IMR-90 (cell line): ENCODE measurements around the gene HNRNPLL. TPM values are rescaled to one million over a fixed set of nuclear protein-coding genes. Genes with fewer than 3 reads are reported as not detected.

Experiments
- ATAC-seq: fragments of 200-7000 bp; cut with Tn5 transposase; 2 replicates; pipeline ENCODE4 v1.9.1; 2020; ENCODE audit warnings: low read depth, mild to moderate bottlenecking, moderate library complexity
- BruUV-seq: library from RNA; stranded (reverse); fragments of 400-500 nt; replicated peaks from 2 replicates; lab custom pipeline; 2021; lab: Mats Ljungman, UMichigan
- CTCF ChIA-PET: fragments of 300-600 bp; formaldehyde crosslinking; extraction: SDS; loops from one replicate; lab custom pipeline; 2021; ENCODE audit warnings: antibody characterized with exemption; lab: Yijun Ruan, JAX
- POLR2A ChIA-PET: fragments of 300-600 bp; sonication (Branson Sonifier 250); formaldehyde crosslinking; loops from one replicate; lab custom pipeline; 2022; ENCODE audit warnings: antibody characterized with exemption; ENCODE audit not compliant: unreplicated experiment; lab: Charles Lee
- DNase-seq: peaks from one replicate; pipeline ENCODE4 v3.0.0; 2013
- H2AFZ ChIP-seq: replicated peaks from 2 replicates; pipeline ENCODE3; 2013; ENCODE audit warnings: low read length, mild to moderate bottlenecking; ENCODE audit not compliant: poor library complexity
- H2AK5ac ChIP-seq: 2 replicates; pipeline ENCODE4 v1.6.1; 2013; ENCODE audit warnings: low read depth, low read length, inconsistent platforms
- H2AK9ac ChIP-seq: replicated peaks from 2 replicates; pipeline ENCODE3; 2013; ENCODE audit warnings: mild to moderate bottlenecking, low read depth, low read length, moderate library complexity; ENCODE audit not compliant: poor library complexity
- H2BK120ac ChIP-seq: 2 replicates; pipeline ENCODE4 v1.6.1; 2013; ENCODE audit warnings: low read depth, low read length, inconsistent platforms
- H2BK15ac ChIP-seq: 3 replicates; pipeline ENCODE4 v1.6.1; 2013; ENCODE audit warnings: low read depth, low read length, inconsistent platforms
- H2BK20ac ChIP-seq: 2 replicates; pipeline ENCODE4 v1.6.1; 2013; ENCODE audit warnings: low read depth, mild to moderate bottlenecking, inconsistent platforms, low read length, moderate library complexity
- H2BK5ac ChIP-seq: 2 replicates; pipeline ENCODE4 v1.6.1; 2013; ENCODE audit warnings: mild to moderate bottlenecking, low read depth, low read length, inconsistent platforms; ENCODE audit not compliant: poor library complexity, severe bottlenecking
- H3K14ac ChIP-seq: replicated peaks from 2 replicates; pipeline ENCODE4 v1.6.1; 2013; ENCODE audit warnings: low read depth, low read length, inconsistent platforms
- H3K18ac ChIP-seq: 2 replicates; pipeline ENCODE4 v1.6.1; 2013; ENCODE audit warnings: low read depth, low read length, control low read depth
- H3K23ac ChIP-seq: 2 replicates; pipeline ENCODE4 v1.6.1; 2013; ENCODE audit warnings: low read depth, low read length, inconsistent platforms
- H3K27ac ChIP-seq: 2 replicates; pipeline ENCODE4 v1.5.1; 2013; ENCODE audit warnings: mild to moderate bottlenecking, control low read depth, low read length; ENCODE audit not compliant: insufficient read depth
- H3K27me3 ChIP-seq: 2 replicates; pipeline ENCODE4 v1.6.1; 2013; ENCODE audit warnings: low read length; ENCODE audit not compliant: control insufficient read depth, insufficient read depth
- H3K36me3 ChIP-seq: 2 replicates; pipeline ENCODE4 v1.6.1; 2013; ENCODE audit warnings: low read length, mixed read lengths; ENCODE audit not compliant: control insufficient read depth, insufficient read depth
- H3K4ac ChIP-seq: 2 replicates; pipeline ENCODE4 v1.6.1; 2013; ENCODE audit warnings: low read depth, low read length, inconsistent platforms
- H3K4me1 ChIP-seq: 2 replicates; pipeline ENCODE4 v1.6.1; 2013; ENCODE audit warnings: low read length, mixed read lengths; ENCODE audit not compliant: control insufficient read depth, insufficient read depth
- H3K4me2 ChIP-seq: 2 replicates; pipeline ENCODE4 v1.6.1; 2013; ENCODE audit warnings: low read depth, mild to moderate bottlenecking, control low read depth, low read length, moderate library complexity
- H3K4me3 ChIP-seq: 2 replicates; pipeline ENCODE4 v1.5.1; 2013; ENCODE audit warnings: low read depth, mild to moderate bottlenecking, control low read depth, low read length, moderate library complexity; ENCODE audit not compliant: insufficient read depth
- H3K56ac ChIP-seq: 2 replicates; pipeline ENCODE4 v1.6.1; 2013; ENCODE audit warnings: low read length, inconsistent platforms; ENCODE audit not compliant: insufficient read depth; ENCODE audit errors: extremely low read depth
- H3K79me1 ChIP-seq, 2 experiments: 2 replicates each; pipeline ENCODE4 v1.6.1; 2013; ENCODE audit warnings: low read length in 2 of 2, inconsistent platforms in 1 of 2, low read depth in 1 of 2
- H3K9ac ChIP-seq: 2 replicates; pipeline ENCODE4 v1.6.1; 2013; ENCODE audit warnings: low read depth, low read length, control low read depth
- H3K9me1 ChIP-seq: 2 replicates; pipeline ENCODE4 v1.6.1; 2013; ENCODE audit warnings: low read length, inconsistent platforms; ENCODE audit not compliant: insufficient read depth
- H3K9me3 ChIP-seq: 2 replicates; pipeline ENCODE4 v1.6.1; 2013; ENCODE audit warnings: low read length; ENCODE audit not compliant: control insufficient read depth, insufficient read depth
- H4K20me1 ChIP-seq: 2 replicates; pipeline ENCODE4 v1.6.1; 2013; ENCODE audit warnings: low read length, inconsistent platforms; ENCODE audit not compliant: insufficient read depth
- H4K5ac ChIP-seq: 2 replicates; pipeline ENCODE4 v1.6.1; 2013; ENCODE audit warnings: mild to moderate bottlenecking, low read depth, low read length, control low read depth
- H4K8ac ChIP-seq, 2 experiments: 2 replicates each; pipeline ENCODE4 v1.6.1; 2013; ENCODE audit warnings: low read depth in 2 of 2, low read length in 2 of 2, control low read depth in 1 of 2, inconsistent platforms in 1 of 2
- H4K91ac ChIP-seq: 2 replicates; pipeline ENCODE4 v1.6.1; 2013; ENCODE audit warnings: low read depth, low read length, inconsistent platforms; ENCODE audit not compliant: insufficient read depth
- BHLHE40 ChIP-seq: fragments of 150-350 bp; IDR thresholded peaks from 2 replicates; pipeline ENCODE4 v1.6.1; 2016; ENCODE audit warnings: mild to moderate bottlenecking, low read depth, low read length
- CEBPB ChIP-seq: IDR thresholded peaks from 2 replicates; pipeline ENCODE4 v1.6.1; 2012; ENCODE audit warnings: low read depth, low read length, improper control_type of control experiment
- CHD1 ChIP-seq: IDR thresholded peaks from 2 replicates; pipeline ENCODE4 v1.6.1; 2012; ENCODE audit warnings: low read depth, low read length, improper control_type of control experiment
- FOS ChIP-seq: fragments of 150-350 bp; IDR thresholded peaks from 2 replicates; pipeline ENCODE4 v1.6.1; 2016; ENCODE audit warnings: low read depth, low read length
- MAFK ChIP-seq: IDR thresholded peaks from 2 replicates; pipeline ENCODE4 v1.6.1; 2012; ENCODE audit warnings: low read depth, low read length, improper control_type of control experiment
- MXI1 ChIP-seq: IDR thresholded peaks from 2 replicates; pipeline ENCODE4 v1.6.1; 2012; ENCODE audit warnings: low read depth, mild to moderate bottlenecking, low read length, moderate library complexity, borderline replicate concordance
- POLR2A ChIP-seq: IDR thresholded peaks from 2 replicates; pipeline ENCODE4 v1.6.1; 2012; ENCODE audit warnings: mild to moderate bottlenecking, low read depth, low read length
- RAD21 ChIP-seq: IDR thresholded peaks from 2 replicates; pipeline ENCODE4 v1.6.1; 2012; ENCODE audit warnings: low read length, improper control_type of control experiment
- RCOR1 ChIP-seq: IDR thresholded peaks from 2 replicates; pipeline ENCODE4 v1.6.1; 2012; ENCODE audit warnings: mild to moderate bottlenecking, low read length, improper control_type of control experiment; ENCODE audit not compliant: insufficient replicate concordance
- RFX5 ChIP-seq: IDR thresholded peaks from 2 replicates; pipeline ENCODE4 v1.8.0; 2012; ENCODE audit warnings: low read depth, mild to moderate bottlenecking, low read length, moderate library complexity
- SMC3 ChIP-seq: fragments of 150-350 bp; IDR thresholded peaks from 2 replicates; pipeline ENCODE4 v1.6.1; 2016; ENCODE audit warnings: low read depth, mild to moderate bottlenecking, antibody characterized with exemption, low read length, moderate library complexity
- WGBS, 2 experiments: methylation state at CpG; one replicate each; pipeline versions ENCODE4 v1.1.5 to v1.1.7; 2013; ENCODE audit warnings: missing lambda C conversion rate in 2 of 2; ENCODE audit not compliant: insufficient read length in 1 of 2; ENCODE audit errors: extremely low coverage in 2 of 2; 5-methylcytosine and 5-hydroxymethylcytosine counted together
- dilution Hi-C: fragments of 300-500 bp; cut with HindIII; formaldehyde crosslinking; loops from one replicate; pipeline ENCODE4 v1.14.3; 2018; ENCODE audit warnings: low sequenced_read_pairs; ENCODE audit not compliant: unreplicated experiment
- in situ Hi-C: fragments of 300-500 bp; cut with MboI; formaldehyde crosslinking; loops from 3 replicates; pipeline ENCODE4 v1.14.3; 2019; ENCODE audit warnings: low sequenced_read_pairs, inconsistent platforms, mixed read lengths
- intact Hi-C: fragments of 100-400 bp; cut with micrococcal nuclease; formaldehyde crosslinking; loops from 2 replicates; pipeline ENCODE4 v1.10.0; 2022
- polyA plus RNA-seq, 3 experiments: library from polyadenylated mRNA; depleted of rRNA; stranded (reverse); fragments of >200 nt; gene quantifications; 2 replicates each; pipeline ENCODE4 v1.2.3, GENCODE V29; 2012; ENCODE audit warnings: low replicate concordance in 1 of 3
- total RNA-seq: library from RNA; depleted of rRNA; stranded (reverse); fragments of >200 nt; gene quantifications from 2 replicates; pipeline ENCODE4 v1.2.3, GENCODE V29; 2012
- TF ChIP-seq, protein P1 (sequence below): fragments of 150-350 bp; IDR thresholded peaks from 2 replicates; pipeline ENCODE4 v1.6.1; 2017; ENCODE audit warnings: mild to moderate bottlenecking, antibody characterized with exemption, low read length, low read depth
- TF ChIP-seq, protein P2 (sequence below): fragments of 150-350 bp; IDR thresholded peaks from 2 replicates; pipeline ENCODE4 v1.6.1; 2016; ENCODE audit warnings: low read depth, mild to moderate bottlenecking, low read length, moderate library complexity, borderline replicate concordance

Gene HNRNPLL
- total and polyA plus RNA-seq, 2 of the 4 experiments (the other 2 are of a cell fraction): 23.7 to 53.1 TPM

- no peak overlapping the region for H3K4ac ChIP-seq
- H3K23ac ChIP-seq: no peak overlapping the region
- CTCF ChIA-PET: interaction anchor here (0.7 kb wide), 1 partner anchor 135 kb away, joined by 3 read pairs; no protein-coding TSS in a partner anchor
- DNase-seq: no peak
- WGBS, 2 experiments: no CpG with 5 or more reads among the region's 3 CpGs
- in situ Hi-C loops (no loop called here), dilution Hi-C loops (no loop called here), intact Hi-C loops (no loop called here)
- no peak overlapping the region for H2BK120ac ChIP-seq
- H4K91ac ChIP-seq: no peak overlapping the region
- H3K56ac ChIP-seq: no peak overlapping the region
- no peak overlapping the region for H2BK5ac ChIP-seq
- no peak overlapping the region for H2AK9ac ChIP-seq
- peaks cover 5% of the 10 kb centered on the region for H3K27me3 ChIP-seq
- H4K8ac ChIP-seq: no peak overlapping the region
- no peak overlapping the region for H4K5ac ChIP-seq
- H3K4me2 ChIP-seq: no peak overlapping the region
- no peak overlapping the region for H3K4me3 ChIP-seq
- no TSS peak for BruUV-seq
- H3K36me3 ChIP-seq: no peaks in the 10 kb centered on the region
- no peaks in the 10 kb centered on the region; the same call in 1 of the 2 replicates for H3K4me1 ChIP-seq
- H3K79me1 ChIP-seq: no peaks in the 10 kb centered on the region
- no peak for ATAC-seq
- no peak overlapping the region for H2BK20ac ChIP-seq
- H2BK15ac ChIP-seq: no peak overlapping the region
- no peaks in the 10 kb centered on the region for H3K9me3 ChIP-seq
- TF ChIP-seq RFX5 (no peak), CEBPB (no peak), MXI1 (no peak), POLR2A (no peak), MAFK (no peak), SMC3 (no peak), RAD21 (no peak), CHD1 (no peak), BHLHE40 (no peak), RCOR1 (no peak), FOS (no peak)
- TF ChIP-seq, protein P1, sequence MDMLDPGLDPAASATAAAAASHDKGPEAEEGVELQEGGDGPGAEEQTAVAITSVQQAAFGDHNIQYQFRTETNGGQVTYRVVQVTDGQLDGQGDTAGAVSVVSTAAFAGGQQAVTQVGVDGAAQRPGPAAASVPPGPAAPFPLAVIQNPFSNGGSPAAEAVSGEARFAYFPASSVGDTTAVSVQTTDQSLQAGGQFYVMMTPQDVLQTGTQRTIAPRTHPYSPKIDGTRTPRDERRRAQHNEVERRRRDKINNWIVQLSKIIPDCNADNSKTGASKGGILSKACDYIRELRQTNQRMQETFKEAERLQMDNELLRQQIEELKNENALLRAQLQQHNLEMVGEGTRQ: no peak
- TF ChIP-seq, protein P2, sequence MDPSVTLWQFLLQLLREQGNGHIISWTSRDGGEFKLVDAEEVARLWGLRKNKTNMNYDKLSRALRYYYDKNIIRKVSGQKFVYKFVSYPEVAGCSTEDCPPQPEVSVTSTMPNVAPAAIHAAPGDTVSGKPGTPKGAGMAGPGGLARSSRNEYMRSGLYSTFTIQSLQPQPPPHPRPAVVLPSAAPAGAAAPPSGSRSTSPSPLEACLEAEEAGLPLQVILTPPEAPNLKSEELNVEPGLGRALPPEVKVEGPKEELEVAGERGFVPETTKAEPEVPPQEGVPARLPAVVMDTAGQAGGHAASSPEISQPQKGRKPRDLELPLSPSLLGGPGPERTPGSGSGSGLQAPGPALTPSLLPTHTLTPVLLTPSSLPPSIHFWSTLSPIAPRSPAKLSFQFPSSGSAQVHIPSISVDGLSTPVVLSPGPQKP: no peak
- no peaks in the 10 kb centered on the region for H4K20me1 ChIP-seq
- no peak overlapping the region for H3K14ac ChIP-seq
- no peaks in the 10 kb centered on the region for H3K9me1 ChIP-seq
- no peak overlapping the region for H2AFZ ChIP-seq
- H3K18ac ChIP-seq: no peak overlapping the region
- no peak overlapping the region for H3K9ac ChIP-seq
- POLR2A ChIA-PET: no interaction called here
- H2AK5ac ChIP-seq: no peak overlapping the region
- no peak overlapping the region for H3K27ac ChIP-seq
These were observed 14.6 kb upstream of the HNRNPLL start for GRCh38 chr2:38617301-38617700.
